ENCODE data around the gene SMKR1. TPM values are rescaled to one million over a fixed set of nuclear protein-coding genes. Genes with fewer than 3 reads are reported as not detected.

The SMKR1 gene
- polyA plus RNA-seq, 2 of the 4 experiments (the other 2 are of a cell fraction): 12.2 to 13.6 TPM

DNA sequence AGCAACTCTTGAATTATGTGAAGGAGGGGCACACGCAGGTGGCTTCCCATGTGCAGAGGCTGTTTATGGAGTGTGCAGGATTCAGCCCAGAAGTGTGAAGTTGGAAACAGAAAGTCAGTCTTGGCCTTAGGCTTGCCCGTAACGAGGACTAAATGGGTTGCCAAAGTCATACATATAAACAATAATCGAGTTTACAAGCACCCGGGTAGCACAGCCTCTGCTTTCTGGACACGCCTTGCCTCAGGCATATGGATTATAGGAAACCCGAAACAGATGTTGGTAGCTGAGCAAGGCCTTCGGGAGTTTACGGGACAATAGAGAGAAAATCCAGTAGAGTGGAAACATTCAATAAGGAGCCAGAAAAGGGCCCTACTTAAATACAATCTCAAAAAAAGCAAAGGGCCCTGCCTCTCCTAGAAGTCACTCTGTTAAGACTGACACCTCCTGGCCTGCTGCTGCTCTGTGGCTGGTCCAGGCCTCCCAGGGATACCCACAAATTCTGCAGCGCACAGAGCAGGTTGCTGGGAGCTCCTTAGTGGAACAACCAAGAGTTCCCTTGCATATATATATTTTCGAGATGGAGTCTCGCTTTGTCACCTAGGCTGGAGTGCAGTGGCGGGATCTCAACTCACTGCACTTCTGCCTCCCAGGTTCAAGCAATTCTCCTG lies 48.5 kb downstream of the SMKR1 start:
- 80% methylated on average over 13 of the region's 13 CpGs for WGBS (ENCODE audit: missing lambda C conversion rate)
- peak in 1 of 2 experiments; percentile 13; a peak in 1 of 6 replicates for ATAC-seq
- CTCF ChIA-PET: interaction anchor here (0.7 to 2.1 kb wide), 6 partner anchors 8 to 183 kb away, joined by 3 to 8 read pairs (median 4); no protein-coding TSS in a partner anchor

GRCh38 chr7:129553899-129554461 lies 51.6 kb downstream of the SMKR1 start:
- Histone ChIP-seq H3K4me2 (no peak overlapping the region), H3K4me1 (no peaks in the 10 kb centered on the region), H3K4me3 (no peak overlapping the region), H3K27ac (no peak overlapping the region), H3K9me3 (no peaks in the 10 kb centered on the region)
- TF ChIP-seq HDAC2 (IDR thresholded peaks at IDR 0.05) (no peak), MYC (IDR thresholded peaks at IDR 0.05; ENCODE audit: borderline replicate concordance, low read length) (no peak), NR3C1 (IDR thresholded peaks at IDR 0.05) (no peak), KDM1A (IDR thresholded peaks at IDR 0.05; ENCODE audit: low read depth) (no peak), HOXB5 (CRISPR knock-in tag; IDR thresholded peaks at IDR 0.05) (no peak), CHD2 (IDR thresholded peaks at IDR 0.05; ENCODE audit: low read length, partially characterized antibody) (no peak)
- DNase-seq (ENCODE audit: low read depth in 1 of 2, low spot score in 1 of 2): no peak
- ATAC-seq: no peak; a peak in 1 of 6 replicates
- FAIRE-seq: no peak
- 56% methylated on average over 13 of the region's 13 CpGs for WGBS (ENCODE audit: missing lambda C conversion rate)
- ChIA-PET CTCF (interaction anchor here (0.6 kb wide), 2 partner anchors 16 to 36 kb away, joined by 3 read pairs; no protein-coding TSS in a partner anchor), POLR2A (no interaction called here)

More for the DNA sequence above, 48.5 kb downstream of the SMKR1 start:
- no peak overlapping the region for H3K27ac ChIP-seq
- no peak for FAIRE-seq
- H3K4me3 ChIP-seq: no peak overlapping the region
- H3K9me3 ChIP-seq: no peaks in the 10 kb centered on the region
- H3K4me2 ChIP-seq: no peak overlapping the region
- no peaks in the 10 kb centered on the region for H3K4me1 ChIP-seq
- DNase-seq (ENCODE audit: low read depth in 1 of 2, low spot score in 1 of 2): no peak
- TF ChIP-seq RAD21 (conservative IDR thresholded peaks at IDR 0.05 in 1 of 2, IDR thresholded peaks at IDR 0.05 in 1 of 2): no peak
- no peak for TF ChIP-seq RFX5 (IDR thresholded peaks at IDR 0.05)
- TF ChIP-seq BHLHE40 (IDR thresholded peaks at IDR 0.05; ENCODE audit: low read depth, low read length): no peak
- no peak for TF ChIP-seq POLR2AphosphoS2 (conservative IDR thresholded peaks at IDR 0.05; ENCODE audit: low read length)
- TF ChIP-seq, protein P1, sequence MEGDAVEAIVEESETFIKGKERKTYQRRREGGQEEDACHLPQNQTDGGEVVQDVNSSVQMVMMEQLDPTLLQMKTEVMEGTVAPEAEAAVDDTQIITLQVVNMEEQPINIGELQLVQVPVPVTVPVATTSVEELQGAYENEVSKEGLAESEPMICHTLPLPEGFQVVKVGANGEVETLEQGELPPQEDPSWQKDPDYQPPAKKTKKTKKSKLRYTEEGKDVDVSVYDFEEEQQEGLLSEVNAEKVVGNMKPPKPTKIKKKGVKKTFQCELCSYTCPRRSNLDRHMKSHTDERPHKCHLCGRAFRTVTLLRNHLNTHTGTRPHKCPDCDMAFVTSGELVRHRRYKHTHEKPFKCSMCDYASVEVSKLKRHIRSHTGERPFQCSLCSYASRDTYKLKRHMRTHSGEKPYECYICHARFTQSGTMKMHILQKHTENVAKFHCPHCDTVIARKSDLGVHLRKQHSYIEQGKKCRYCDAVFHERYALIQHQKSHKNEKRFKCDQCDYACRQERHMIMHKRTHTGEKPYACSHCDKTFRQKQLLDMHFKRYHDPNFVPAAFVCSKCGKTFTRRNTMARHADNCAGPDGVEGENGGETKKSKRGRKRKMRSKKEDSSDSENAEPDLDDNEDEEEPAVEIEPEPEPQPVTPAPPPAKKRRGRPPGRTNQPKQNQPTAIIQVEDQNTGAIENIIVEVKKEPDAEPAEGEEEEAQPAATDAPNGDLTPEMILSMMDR (IDR thresholded peaks at IDR 0.05): no peak
- TF ChIP-seq ZC3H11A (IDR thresholded peaks at IDR 0.05): no peak
- no peak for TF ChIP-seq HEYL (CRISPR knock-in tag; IDR thresholded peaks at IDR 0.05)
- no peak for TF ChIP-seq FOSL2 (IDR thresholded peaks at IDR 0.05)
- no peak for TF ChIP-seq FOSL2 (CRISPR knock-in tag; IDR thresholded peaks at IDR 0.05)
- POLR2A ChIA-PET: no interaction called here

DNA sequence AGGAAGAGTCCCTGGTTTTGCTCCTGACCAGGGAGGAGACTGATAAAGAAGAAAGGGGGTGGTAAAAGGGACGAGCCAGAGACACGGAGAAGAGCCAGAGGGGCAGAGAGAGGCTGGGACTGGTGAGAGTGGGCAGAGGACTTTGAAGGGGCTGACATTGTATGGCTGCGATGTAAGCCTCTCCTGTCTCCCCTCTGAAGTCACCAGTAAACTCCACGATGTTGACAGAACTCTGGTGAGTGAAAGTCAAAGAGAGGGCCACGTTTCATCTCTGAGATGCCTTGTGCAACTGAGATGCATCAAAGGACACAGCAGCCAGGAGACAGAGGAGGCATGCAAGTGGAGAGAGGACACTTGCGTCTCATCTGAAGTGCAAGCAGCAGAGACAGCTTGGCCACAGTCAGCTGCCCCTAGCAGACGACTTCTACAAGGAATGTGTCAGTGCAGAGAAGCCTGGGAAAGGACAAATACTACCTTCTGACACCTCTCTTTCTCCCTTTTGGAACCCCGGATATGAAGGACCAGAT lies 54.3 kb downstream of the SMKR1 start:
- CTCF ChIA-PET: interaction anchor here (1.6 to 2.4 kb wide), 2 partner anchors 9 to 88 kb away, joined by 4 to 5 read pairs; no protein-coding TSS in a partner anchor
- 44% methylated on average over 8 of the region's 8 CpGs for WGBS (ENCODE audit: missing lambda C conversion rate)
- no peak for DNase-seq (ENCODE audit: low read depth in 1 of 2, low spot score in 1 of 2)
- TF ChIP-seq ZNF302 (CRISPR knock-in tag; IDR thresholded peaks at IDR 0.05) (no peak), HEYL (CRISPR knock-in tag; IDR thresholded peaks at IDR 0.05) (no peak), HDAC2 (IDR thresholded peaks at IDR 0.05) (no peak)
- POLR2A ChIA-PET: no interaction called here
- Histone ChIP-seq H3K9me3 (no peaks in the 10 kb centered on the region), H3K27ac (no peak overlapping the region), H3K4me2 (no peak overlapping the region), H3K4me3 (no peak overlapping the region), H3K4me1 (peaks cover 9% of the 10 kb centered on the region)
- ATAC-seq: peak; percentile 11 to 36; a peak in 2 of 6 replicates
- FAIRE-seq: no peak
